NK-92 treated with Interleukin-12 subunit alpha and Interleukin-12 subunit beta, amount 100 ng/mL, for 24 hours (cell line): ENCODE measurements around the gene GABRR2.
"Not testable (repeated sequence)": the region's sequence is repeated elsewhere in the genome, so short reads cannot be mapped to it uniquely, and the experiment has no call there.

ENCODE experiments used
- DNase-seq: peaks from one replicate; lab custom pipeline; 2025; lab: John Stamatoyannopoulos, UW

The GABRR2 gene

GRCh38 chr6:89324304-89324703 lies 9.2 kb upstream of the GABRR2 start:
- no peak for DNase-seq

- DNase-seq = no peak
Observed at GRCh38 chr6:89323511-89323971, 8.4 kb upstream of the GABRR2 start.

GRCh38 chr6:89321131-89321970 lies 6.3 kb upstream of the GABRR2 start:
- DNase-seq = no peak

GRCh38 chr6:89320012-89320559 lies 5.0 kb upstream of the GABRR2 start:
- DNase-seq = no peak

GRCh38 chr6:89317067-89317466 lies 2.0 kb upstream of the GABRR2 start:
- DNase-seq = no peak

GRCh38 chr6:89314692-89315091 lies 407 bp downstream of the GABRR2 start:
- no peak for DNase-seq

- DNase-seq = no peak
Observed at GRCh38 chr6:89313006-89313405, 2.1 kb downstream of the GABRR2 start.

- DNase-seq = no peak
Observed at GRCh38 chr6:89311853-89312531, 3.1 kb downstream of the GABRR2 start.

GRCh38 chr6:89311530-89311852 lies 3.6 kb downstream of the GABRR2 start:
- DNase-seq = no peak

- no peak for DNase-seq
Observed at GRCh38 chr6:89310929-89311328, 4.2 kb downstream of the GABRR2 start.

- no peak for DNase-seq
Observed at GRCh38 chr6:89308525-89309395, 6.3 kb downstream of the GABRR2 start.

GRCh38 chr6:89304517-89304916 lies 10.6 kb downstream of the GABRR2 start:
- DNase-seq = not testable (repeated sequence)

- no peak for DNase-seq
Observed at GRCh38 chr6:89302936-89303335, 12.2 kb downstream of the GABRR2 start.

GRCh38 chr6:89302195-89302770 lies 12.8 kb downstream of the GABRR2 start:
- no peak for DNase-seq

GRCh38 chr6:89301586-89302194 lies 13.4 kb downstream of the GABRR2 start:
- DNase-seq = no peak

- DNase-seq = no peak
Observed at GRCh38 chr6:89299466-89299850, 15.6 kb downstream of the GABRR2 start.

- DNase-seq = no peak
Observed at GRCh38 chr6:89298680-89299465, 16.2 kb downstream of the GABRR2 start.

- DNase-seq = no peak
Observed at GRCh38 chr6:89297695-89298351, 17.3 kb downstream of the GABRR2 start.

- no peak for DNase-seq
Observed at GRCh38 chr6:89295981-89296380, 19.1 kb downstream of the GABRR2 start.

GRCh38 chr6:89295116-89295515 lies 20.0 kb downstream of the GABRR2 start:
- not testable (repeated sequence) for DNase-seq
